ENCODE measurements around the gene TP53TG5. TPM values are rescaled to one million over a fixed set of nuclear protein-coding genes. Genes with fewer than 3 reads are reported as not detected.
A peak's percentile ranks its signal among the peaks of the same experiment; 100 is the strongest.

Gene TP53TG5
- total and polyA plus RNA-seq, 10 of the 15 experiments (the other 5 are each of a cell fraction or from before 2014, with no cell fraction given) = 0.24 TPM; not detected in 9

- TF ChIP-seq HDGF (IDR thresholded peaks at IDR 0.05) (no peak), SREBF2 (IDR thresholded peaks at IDR 0.05; ENCODE audit: low read length) (no peak)
- TF ChIP-seq, protein P1, sequence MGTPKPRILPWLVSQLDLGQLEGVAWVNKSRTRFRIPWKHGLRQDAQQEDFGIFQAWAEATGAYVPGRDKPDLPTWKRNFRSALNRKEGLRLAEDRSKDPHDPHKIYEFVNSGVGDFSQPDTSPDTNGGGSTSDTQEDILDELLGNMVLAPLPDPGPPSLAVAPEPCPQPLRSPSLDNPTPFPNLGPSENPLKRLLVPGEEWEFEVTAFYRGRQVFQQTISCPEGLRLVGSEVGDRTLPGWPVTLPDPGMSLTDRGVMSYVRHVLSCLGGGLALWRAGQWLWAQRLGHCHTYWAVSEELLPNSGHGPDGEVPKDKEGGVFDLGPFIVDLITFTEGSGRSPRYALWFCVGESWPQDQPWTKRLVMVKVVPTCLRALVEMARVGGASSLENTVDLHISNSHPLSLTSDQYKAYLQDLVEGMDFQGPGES (IDR thresholded peaks at IDR 0.05) = no peak
Measured at GRCh38 chr20:45361793-45362192, 16.3 kb downstream of the TP53TG5 start (continued).

DNA sequence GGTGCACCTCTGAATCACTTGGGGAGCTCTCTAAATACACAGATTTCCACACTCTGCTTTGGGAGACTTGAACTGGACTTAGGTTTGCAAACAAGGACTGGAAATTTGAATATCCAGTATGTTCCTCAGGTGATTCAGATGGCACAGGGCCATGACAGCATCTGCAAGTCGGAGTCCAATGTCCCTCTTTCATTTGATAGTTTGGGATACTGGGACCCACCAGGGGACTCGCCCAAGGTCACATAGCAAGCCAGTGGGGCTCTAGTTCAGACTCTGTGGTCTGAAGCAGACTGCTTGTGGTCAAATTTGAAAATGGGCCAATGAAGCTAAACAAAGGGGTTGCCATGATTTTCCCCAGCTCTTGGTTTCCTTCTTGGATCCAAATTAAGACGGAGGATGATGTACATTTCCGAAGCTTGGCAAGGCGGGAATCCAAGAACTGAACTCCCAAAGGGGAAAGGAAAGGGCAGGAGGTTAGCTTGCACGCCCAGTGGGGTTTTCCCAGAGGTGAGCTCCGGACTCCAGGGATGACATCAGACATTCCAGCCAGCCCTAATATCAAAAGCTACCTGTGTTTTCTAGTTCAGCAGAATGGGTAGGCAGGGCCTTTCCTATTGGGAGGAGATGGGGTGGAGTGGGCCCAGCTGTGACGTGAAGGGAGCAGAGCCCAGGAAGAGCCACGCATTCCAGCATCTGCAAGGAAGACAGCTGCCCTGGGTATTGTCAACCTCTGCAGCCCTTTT, 18.5 kb downstream of the TP53TG5 start:
- Histone ChIP-seq H3K9me3 (replicated peaks; ENCODE audit: control insufficient read depth, insufficient read depth, low read length) (no peaks in the 10 kb centered on the region), H3K27me3 (replicated peaks in 1 of 2; ENCODE audit: control insufficient read depth in 2 of 2, insufficient read depth in 2 of 2, low read length in 1 of 2) (no peaks in the 10 kb centered on the region), H2AFZ (ENCODE audit: control insufficient read depth, low read depth, low read length) (no peak overlapping the region), H3K4me1 (ENCODE audit: control insufficient read depth, insufficient read depth, low read length) (peaks cover 23% of the 10 kb centered on the region), H3K36me3 (ENCODE audit: control insufficient read depth in 2 of 2, insufficient read depth in 2 of 2, low read length in 1 of 2) (no peaks in the 10 kb centered on the region), H3K4me3 (no peak overlapping the region), H3K4me2 (ENCODE audit: control insufficient read depth, insufficient read depth) (no peak overlapping the region), H3K9ac (ENCODE audit: control insufficient read depth, insufficient read depth, low read length) (no peak overlapping the region), H3K27ac (ENCODE audit: control insufficient read depth, insufficient read depth) (no peak overlapping the region), H3K79me2 (ENCODE audit: control insufficient read depth, insufficient read depth, low read length) (peaks cover 7% of the 10 kb centered on the region), H4K20me1 (ENCODE audit: control insufficient read depth, insufficient read depth) (no peaks in the 10 kb centered on the region)
- DNase-seq (ENCODE audit: low read depth, low spot score) (no peak), FAIRE-seq (no peak), ATAC-seq (no peak)
- ChIA-PET SMC1A (ENCODE audit: uncharacterized antibody, unreplicated experiment) (interaction anchor here (0.7 to 19.8 kb wide), 7 partner anchors 9 to 411 kb away, joined by 3 to 440 read pairs (median 4); no protein-coding TSS in a partner anchor), RAD21 (ENCODE audit: unreplicated experiment) (interaction anchor here (0.8 to 17.6 kb wide), 7 partner anchors 9 to 90 kb away, joined by 3 to 394 read pairs (median 4); partner anchors contain the start of gene SDC4), CTCF (interaction anchor here (1.2 to 19.4 kb wide), 6 partner anchors 13 to 92 kb away, joined by 3 to 685 read pairs (median 77); no protein-coding TSS in a partner anchor), POLR2A (interaction anchor here (1.0 kb wide), 1 partner anchor 426 kb away, joined by 6 read pairs; no protein-coding TSS in a partner anchor)
- intact Hi-C loops (cut with micrococcal nuclease; ENCODE audit: unreplicated experiment) = no loop called here
- in situ Hi-C loops (cut with MboI) = loop anchor here (10.0 kb wide), 1 partner anchor 755 kb away; the partner anchor contains the start of gene CD40
- 21% methylated on average over 9 of the region's 9 CpGs for WGBS (ENCODE audit: insufficient coverage, insufficient replicate concordance, low lambda C conversion rate, missing lambda C conversion rate)
- BruUV-seq (replicated peaks) = no TSS peak
- TF ChIP-seq MTA2 (IDR thresholded peaks at IDR 0.05; ENCODE audit: low read depth) = 0 out of 2 replicates have a peak, but pooled peaks have one; percentile 23
- TF ChIP-seq IKZF1 (conservative IDR thresholded peaks at IDR 0.05) = peak; percentile 85
- 0 out of 2 replicates have a peak, but pooled peaks have one; percentile 44 for TF ChIP-seq DPF2 (IDR thresholded peaks at IDR 0.05)
- TF ChIP-seq NR2F1 (conservative IDR thresholded peaks at IDR 0.05) = peak; percentile 86
- peak; percentile 24 to 42; a peak in 1 of 4 replicates for TF ChIP-seq IKZF2 (IDR thresholded peaks at IDR 0.05)
- TF ChIP-seq RUNX3 (IDR thresholded peaks at IDR 0.05; ENCODE audit: low read length) = peak; percentile 75
- TF ChIP-seq TCF12 (IDR thresholded peaks at IDR 0.05; ENCODE audit: low read depth, low read length) = no peak
- TF ChIP-seq, protein P2, sequence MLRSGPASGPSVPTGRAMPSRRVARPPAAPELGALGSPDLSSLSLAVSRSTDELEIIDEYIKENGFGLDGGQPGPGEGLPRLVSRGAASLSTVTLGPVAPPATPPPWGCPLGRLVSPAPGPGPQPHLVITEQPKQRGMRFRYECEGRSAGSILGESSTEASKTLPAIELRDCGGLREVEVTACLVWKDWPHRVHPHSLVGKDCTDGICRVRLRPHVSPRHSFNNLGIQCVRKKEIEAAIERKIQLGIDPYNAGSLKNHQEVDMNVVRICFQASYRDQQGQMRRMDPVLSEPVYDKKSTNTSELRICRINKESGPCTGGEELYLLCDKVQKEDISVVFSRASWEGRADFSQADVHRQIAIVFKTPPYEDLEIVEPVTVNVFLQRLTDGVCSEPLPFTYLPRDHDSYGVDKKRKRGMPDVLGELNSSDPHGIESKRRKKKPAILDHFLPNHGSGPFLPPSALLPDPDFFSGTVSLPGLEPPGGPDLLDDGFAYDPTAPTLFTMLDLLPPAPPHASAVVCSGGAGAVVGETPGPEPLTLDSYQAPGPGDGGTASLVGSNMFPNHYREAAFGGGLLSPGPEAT (IDR thresholded peaks at IDR 0.05; ENCODE audit: low read depth) = peak; percentile 40; the same call in 1 of the 2 replicates
- TF ChIP-seq, protein P3, sequence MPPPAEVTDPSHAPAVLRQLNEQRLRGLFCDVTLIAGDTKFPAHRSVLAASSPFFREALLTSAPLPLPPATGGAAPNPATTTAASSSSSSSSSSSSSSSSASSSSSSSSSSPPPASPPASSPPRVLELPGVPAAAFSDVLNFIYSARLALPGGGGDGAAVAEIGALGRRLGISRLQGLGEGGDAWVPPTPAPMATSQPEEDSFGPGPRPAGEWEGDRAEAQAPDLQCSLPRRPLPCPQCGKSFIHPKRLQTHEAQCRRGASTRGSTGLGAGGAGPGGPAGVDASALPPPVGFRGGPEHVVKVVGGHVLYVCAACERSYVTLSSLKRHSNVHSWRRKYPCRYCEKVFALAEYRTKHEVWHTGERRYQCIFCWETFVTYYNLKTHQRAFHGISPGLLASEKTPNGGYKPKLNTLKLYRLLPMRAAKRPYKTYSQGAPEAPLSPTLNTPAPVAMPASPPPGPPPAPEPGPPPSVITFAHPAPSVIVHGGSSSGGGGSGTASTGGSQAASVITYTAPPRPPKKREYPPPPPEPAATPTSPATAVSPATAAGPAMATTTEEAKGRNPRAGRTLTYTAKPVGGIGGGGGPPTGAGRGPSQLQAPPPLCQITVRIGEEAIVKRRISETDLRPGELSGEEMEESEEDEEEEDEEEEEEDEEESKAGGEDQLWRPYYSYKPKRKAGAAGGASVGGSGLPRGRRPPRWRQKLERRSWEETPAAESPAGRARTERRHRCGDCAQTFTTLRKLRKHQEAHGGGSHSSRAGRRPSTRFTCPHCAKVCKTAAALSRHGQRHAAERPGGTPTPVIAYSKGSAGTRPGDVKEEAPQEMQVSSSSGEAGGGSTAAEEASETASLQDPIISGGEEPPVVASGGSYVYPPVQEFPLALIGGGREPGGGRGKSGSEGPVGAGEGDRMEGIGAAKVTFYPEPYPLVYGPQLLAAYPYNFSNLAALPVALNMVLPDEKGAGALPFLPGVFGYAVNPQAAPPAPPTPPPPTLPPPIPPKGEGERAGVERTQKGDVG (CRISPR knock-in tag; IDR thresholded peaks at IDR 0.05) = no peak
- TF ChIP-seq RCOR1 (conservative IDR thresholded peaks at IDR 0.05; ENCODE audit: low read depth, low read length) = no peak
- TF ChIP-seq NFYA (IDR thresholded peaks at IDR 0.05; ENCODE audit: borderline replicate concordance, low read depth, low read length) = no peak
- peak; percentile 26; the same call in 1 of the 2 replicates for TF ChIP-seq EED (IDR thresholded peaks at IDR 0.05; ENCODE audit: low read depth)
- TF ChIP-seq JUND (IDR thresholded peaks at IDR 0.05; ENCODE audit: low read depth, low read length) = no peak
- TF ChIP-seq TCF3 (IDR thresholded peaks at IDR 0.05; ENCODE audit: borderline replicate concordance, insufficient read depth, low read depth, low read length) = no peak

All from GM12878 (cell line).